ENCODE data around the gene PRSS48.
"Not testable (repeated sequence)": the region's sequence is repeated elsewhere in the genome, so short reads cannot be mapped to it uniquely, and the experiment has no call there.

The PRSS48 gene, protein sequence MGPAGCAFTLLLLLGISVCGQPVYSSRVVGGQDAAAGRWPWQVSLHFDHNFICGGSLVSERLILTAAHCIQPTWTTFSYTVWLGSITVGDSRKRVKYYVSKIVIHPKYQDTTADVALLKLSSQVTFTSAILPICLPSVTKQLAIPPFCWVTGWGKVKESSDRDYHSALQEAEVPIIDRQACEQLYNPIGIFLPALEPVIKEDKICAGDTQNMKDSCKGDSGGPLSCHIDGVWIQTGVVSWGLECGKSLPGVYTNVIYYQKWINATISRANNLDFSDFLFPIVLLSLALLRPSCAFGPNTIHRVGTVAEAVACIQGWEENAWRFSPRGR

DNA sequence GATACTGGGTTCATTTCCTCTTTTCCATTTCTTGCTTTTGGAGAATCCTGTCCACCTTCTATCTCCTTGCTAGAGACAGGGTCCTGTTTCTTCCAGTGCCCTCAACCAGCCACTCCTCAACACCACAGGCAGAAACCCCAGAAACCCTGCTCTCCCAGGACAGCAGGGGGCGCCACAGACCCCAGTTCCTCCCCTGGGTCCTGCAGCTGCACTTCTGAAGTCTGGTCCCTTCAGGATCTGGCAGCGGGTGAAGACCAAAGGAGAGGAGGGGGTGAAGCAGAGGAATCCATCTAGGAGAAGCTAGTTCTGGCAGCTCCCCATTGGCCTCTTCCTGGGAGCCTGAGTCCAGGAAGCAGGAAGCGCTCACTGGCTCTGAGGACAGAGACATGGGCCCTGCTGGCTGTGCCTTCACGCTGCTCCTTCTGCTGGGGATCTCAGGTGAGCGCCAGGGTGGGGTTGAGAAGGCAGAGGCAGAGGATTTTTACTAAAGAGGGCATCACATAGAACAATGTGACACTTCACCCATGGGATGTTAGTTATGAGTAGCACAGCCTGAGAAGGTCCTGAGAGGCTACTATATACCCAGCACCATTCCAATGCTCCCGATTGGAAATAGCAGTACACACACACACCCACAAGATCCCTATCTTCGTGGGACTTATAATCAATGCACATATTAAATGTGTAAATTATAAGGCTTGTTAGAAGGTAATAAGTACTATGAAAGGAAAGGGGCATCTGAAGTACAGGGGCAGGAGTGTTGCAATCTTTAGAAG lies at the start of gene PRSS48:
TSS of gene PRSS48 (plus strand) at position 375 of the 776 bp plus-strand sequence. CDS start at position 387, 12 bp downstream.
- DNase-seq (ENCODE audit: low read depth): peak; percentile 54
- TF ChIP-seq, protein P1, sequence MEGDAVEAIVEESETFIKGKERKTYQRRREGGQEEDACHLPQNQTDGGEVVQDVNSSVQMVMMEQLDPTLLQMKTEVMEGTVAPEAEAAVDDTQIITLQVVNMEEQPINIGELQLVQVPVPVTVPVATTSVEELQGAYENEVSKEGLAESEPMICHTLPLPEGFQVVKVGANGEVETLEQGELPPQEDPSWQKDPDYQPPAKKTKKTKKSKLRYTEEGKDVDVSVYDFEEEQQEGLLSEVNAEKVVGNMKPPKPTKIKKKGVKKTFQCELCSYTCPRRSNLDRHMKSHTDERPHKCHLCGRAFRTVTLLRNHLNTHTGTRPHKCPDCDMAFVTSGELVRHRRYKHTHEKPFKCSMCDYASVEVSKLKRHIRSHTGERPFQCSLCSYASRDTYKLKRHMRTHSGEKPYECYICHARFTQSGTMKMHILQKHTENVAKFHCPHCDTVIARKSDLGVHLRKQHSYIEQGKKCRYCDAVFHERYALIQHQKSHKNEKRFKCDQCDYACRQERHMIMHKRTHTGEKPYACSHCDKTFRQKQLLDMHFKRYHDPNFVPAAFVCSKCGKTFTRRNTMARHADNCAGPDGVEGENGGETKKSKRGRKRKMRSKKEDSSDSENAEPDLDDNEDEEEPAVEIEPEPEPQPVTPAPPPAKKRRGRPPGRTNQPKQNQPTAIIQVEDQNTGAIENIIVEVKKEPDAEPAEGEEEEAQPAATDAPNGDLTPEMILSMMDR (conservative IDR thresholded peaks at IDR 0.05; ENCODE audit: control insufficient read depth, insufficient read depth, low read depth, low read length): peak; percentile 85
- H3K4me3 ChIP-seq (ENCODE audit: control insufficient read depth, low read depth, low read length): no peak within 1 kb of the TSS

DNA sequence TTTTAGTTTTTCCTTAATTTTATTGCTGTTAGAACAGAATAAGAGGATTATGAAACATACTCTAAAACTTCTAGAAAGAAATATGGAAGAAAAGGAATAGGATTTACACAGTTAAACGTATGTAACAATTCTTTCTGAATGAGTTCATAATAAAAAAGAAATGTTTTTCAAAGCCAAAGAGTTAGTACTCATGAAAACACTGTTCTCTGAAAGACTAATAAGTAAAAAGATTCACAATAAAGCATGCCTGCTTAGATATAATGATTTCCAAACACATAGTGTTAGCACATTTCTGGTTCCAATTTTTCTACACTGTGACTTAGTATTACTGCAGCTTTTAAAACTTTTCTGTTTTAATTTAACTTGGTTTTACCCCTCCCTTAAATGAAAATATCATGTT lies 49.8 kb upstream of the PRSS48 start:
- DNase-seq (ENCODE audit: low read depth): no peak
- H3K4me3 ChIP-seq (ENCODE audit: control insufficient read depth, low read depth, low read length): peak overlapping the region; percentile 66
- TF ChIP-seq, protein P1 (conservative IDR thresholded peaks at IDR 0.05; ENCODE audit: control insufficient read depth, insufficient read depth, low read depth, low read length): no peak

DNA sequence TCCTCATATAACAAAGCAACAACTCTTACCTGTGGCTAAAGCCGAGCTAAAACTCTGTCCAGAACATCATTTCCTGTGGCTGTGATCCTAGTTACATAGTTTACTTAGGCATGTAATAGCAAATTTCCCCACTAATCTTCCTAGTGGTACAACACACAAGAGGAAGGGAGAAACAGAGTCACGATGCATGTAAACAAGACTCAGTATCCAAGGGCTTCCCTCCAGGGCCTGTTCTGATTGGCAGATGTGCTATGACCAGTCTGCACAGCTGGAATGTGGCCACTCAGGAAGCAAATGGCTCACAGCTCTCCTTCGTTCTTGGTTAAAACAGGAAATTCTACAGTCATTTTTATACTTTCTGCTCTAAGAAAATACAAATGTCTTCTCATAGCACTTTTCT lies 49.2 kb upstream of the PRSS48 start:
- peak; percentile 93 for DNase-seq (ENCODE audit: low read depth)
- peak overlapping the region; percentile 66 for H3K4me3 ChIP-seq (ENCODE audit: control insufficient read depth, low read depth, low read length)

DNA sequence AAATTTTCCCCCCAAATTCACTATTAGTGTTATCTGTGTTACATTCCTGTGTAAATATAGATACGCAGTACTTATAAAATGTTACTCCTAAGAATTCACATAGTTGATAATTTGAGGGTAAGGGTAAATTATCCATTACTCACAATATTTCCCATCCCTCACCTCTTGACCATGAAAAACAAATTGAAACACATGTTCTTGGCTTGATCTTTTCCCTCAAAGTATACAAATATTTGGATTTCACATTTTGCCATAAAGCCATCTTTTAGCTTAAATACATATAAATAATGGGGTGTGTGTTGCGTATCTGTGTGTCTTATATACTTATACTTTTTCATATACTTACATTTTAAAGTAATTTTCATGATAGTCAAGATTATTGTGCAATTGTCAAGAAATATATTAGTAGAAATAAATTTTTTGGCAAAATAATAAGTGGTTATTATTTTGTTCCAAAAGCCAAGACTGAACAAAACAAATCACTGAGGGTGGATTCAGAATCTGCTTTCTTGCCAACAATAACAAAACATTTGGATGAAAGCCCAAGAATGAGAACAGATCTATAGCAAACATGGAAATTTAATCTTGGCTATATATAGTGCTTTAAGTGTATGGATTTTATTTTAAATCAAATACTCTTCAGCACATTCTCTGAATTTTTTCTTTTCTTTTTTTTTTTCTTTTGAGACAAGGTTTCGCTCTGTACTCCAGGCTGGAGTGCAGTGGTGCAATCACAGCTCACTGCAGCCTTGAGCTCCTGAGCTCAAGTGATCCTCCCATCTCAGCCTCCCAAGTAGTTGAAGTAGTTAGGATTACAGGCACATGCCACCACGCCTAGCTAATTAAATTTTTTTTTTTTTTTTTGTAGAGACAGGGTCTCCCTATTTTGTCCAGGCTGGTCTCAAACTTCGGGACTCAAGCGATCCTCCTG lies 48.5 kb upstream of the PRSS48 start:
- TF ChIP-seq, protein P1 (conservative IDR thresholded peaks at IDR 0.05; ENCODE audit: control insufficient read depth, insufficient read depth, low read depth, low read length): no peak
- peak; percentile 75 for DNase-seq (ENCODE audit: low read depth)
- H3K4me3 ChIP-seq (ENCODE audit: control insufficient read depth, low read depth, low read length): peak overlapping the region; percentile 66

More for the DNA sequence above, 49.2 kb upstream of the PRSS48 start:
- TF ChIP-seq, protein P1 (conservative IDR thresholded peaks at IDR 0.05; ENCODE audit: control insufficient read depth, insufficient read depth, low read depth, low read length): no peak

DNA sequence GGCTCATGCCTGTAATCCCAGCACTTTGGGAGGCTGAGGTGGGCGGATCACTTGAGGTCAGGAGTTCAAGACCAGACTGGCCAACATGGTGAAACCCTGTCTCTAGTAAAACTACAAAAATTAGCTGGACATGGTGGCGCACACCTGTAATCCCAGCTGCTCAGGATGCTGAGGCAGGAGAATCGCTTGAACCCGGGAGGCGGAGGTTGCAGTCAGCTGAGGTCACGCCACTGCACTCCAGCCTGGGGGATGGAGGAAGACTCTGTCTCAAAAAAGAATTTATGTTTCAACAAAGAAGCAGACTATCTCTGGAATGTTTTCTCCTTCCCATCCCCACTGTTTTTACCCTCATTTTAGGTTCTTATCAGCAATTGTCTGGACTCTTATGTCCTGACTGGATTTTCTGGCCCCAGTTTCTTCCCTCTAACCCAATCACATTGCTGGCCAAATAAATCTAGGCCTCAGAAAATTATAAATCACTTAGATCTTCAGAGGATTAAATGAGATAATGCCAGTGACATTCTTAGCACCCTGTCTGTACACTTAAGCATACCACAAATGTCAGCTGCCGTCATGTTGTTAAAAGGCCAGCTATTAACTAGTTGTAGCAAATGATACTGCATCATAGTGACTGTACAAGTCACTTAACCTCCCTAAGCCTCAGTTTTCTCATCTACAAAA lies 44.9 kb upstream of the PRSS48 start:
- TF ChIP-seq, protein P1 (conservative IDR thresholded peaks at IDR 0.05; ENCODE audit: control insufficient read depth, insufficient read depth, low read depth, low read length): no peak
- H3K4me3 ChIP-seq (ENCODE audit: control insufficient read depth, low read depth, low read length): no peak overlapping the region
- DNase-seq (ENCODE audit: low read depth): no peak

DNA sequence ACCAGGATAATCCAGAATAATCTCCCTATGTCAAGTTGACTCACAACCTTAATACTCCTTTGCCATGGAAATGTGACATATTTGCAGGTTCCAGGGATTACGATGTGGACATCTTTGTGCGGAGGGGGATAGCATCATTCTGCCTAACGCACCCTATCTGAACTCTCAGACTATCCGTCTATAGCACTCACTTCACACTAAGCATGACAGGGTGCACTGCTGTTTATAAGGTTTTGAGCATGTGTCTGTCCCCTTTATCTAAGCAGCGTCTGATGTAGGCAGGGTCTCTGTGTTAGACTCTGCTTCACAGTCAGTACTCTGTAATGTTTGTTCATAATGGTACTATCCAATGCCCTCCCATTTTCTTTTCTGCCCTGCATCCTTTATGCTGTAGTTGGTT lies 43.4 kb upstream of the PRSS48 start:
- H3K4me3 ChIP-seq (ENCODE audit: control insufficient read depth, low read depth, low read length): no peak overlapping the region
- DNase-seq (ENCODE audit: low read depth): no peak
- TF ChIP-seq, protein P1 (conservative IDR thresholded peaks at IDR 0.05; ENCODE audit: control insufficient read depth, insufficient read depth, low read depth, low read length): no peak

DNA sequence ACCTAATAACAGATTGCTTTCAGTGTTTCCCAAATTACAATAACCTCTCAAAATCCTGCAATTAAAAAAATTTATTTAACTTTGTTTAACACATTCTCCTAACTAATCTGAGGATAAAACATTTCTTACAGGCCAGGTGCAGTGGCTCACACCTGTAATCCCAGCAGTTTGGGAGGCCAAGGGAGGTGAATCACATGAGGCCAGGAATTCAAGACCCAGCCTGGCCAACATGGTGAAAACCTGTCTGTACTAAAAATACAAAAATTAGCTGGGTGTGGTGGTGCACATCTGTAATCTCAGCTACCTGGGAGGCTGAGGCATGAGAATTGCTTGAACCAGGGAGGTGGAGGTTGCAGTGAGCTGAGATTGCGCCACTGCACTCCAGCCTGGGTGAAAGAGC lies 41.6 kb upstream of the PRSS48 start:
- not testable (repeated sequence) for H3K4me3 ChIP-seq (ENCODE audit: control insufficient read depth, low read depth, low read length)

More for the DNA sequence above, 41.6 kb upstream of the PRSS48 start:
- DNase-seq (ENCODE audit: low read depth): not testable (repeated sequence)
